ENCODE results near the gene PGAM5. TPM values are rescaled to one million over a fixed set of nuclear protein-coding genes. Genes with fewer than 3 reads are reported as not detected.
A peak's percentile ranks its signal among the peaks of the same experiment; 100 is the strongest.

The PGAM5 gene
- total and polyA plus RNA-seq, 7 experiments from 2014 or later = 15.3 to 51.7 (median 21.4) TPM

DNA sequence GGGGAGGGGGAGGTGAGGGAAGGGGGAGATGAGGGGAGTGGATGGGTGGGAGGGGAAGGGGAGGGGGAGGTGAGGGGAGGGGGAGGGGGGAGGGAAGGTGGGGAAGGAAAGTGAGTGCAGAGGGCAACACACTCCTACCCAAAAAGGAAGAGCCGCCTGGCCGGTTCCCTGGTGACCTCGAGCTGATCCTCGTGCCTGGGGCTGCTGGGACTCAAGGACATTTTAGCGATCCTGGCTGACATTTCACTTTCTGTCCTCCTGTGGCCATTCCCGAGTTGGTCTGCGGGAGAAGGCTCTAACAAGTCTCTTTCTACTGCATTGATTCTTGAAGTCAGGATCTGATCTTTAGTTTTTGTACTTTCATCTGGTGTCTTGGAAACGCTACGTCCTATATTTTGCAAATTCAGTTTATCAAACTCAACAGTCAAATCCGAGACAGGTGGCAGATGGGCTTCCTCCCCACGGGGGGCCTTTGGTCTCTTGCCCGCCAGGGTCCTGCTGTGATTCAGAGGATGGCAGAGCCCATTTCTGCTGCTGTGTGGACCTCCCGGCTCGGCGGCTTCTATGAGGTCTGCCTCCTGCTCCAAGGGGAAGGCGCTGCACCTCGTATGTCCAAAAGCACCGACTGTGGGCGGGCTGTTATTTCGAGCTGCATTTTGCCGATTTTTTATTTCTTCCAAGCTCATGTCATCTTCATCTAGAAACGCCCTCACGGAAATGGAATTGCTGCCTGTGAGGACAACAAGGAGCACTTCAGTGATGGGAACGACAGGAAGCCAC lies 19.1 kb downstream of the PGAM5 start:
- intact Hi-C loops (cut with micrococcal nuclease) = no loop called here
- ATAC-seq (no peak), DNase-seq (no peak)
- POLR2A ChIA-PET = interaction anchor here (0.6 kb wide), 1 partner anchor 54 kb away, joined by 3 read pairs; no protein-coding TSS in a partner anchor
- Mint-ChIP-seq H3K36me3 (peaks cover 19 to 76% (median 54%) of the 10 kb centered on the region in 5 donors), H3K9me3 (peaks cover 0 to 3% (median 0%) of the 10 kb centered on the region in 11 donors), H3K4me1 (peaks cover 0 to 15% (median 5%) of the 10 kb centered on the region in 7 donors), H3K27me3 (no peaks in the 10 kb centered on the region), H3K27ac (peak overlapping the region in 3 of 9 donors; percentile 9 to 51 (median 23)), H3K4me3 (no peak overlapping the region)
- no peak overlapping the region for H3K4me3 ChIP-seq (ENCODE audit: low read length)
- H3K27ac ChIP-seq (ENCODE audit: low read depth, low read length) = no peak overlapping the region
- CTCF ChIA-PET = no interaction called here
- H3K9me3 ChIP-seq (ENCODE audit: control insufficient read depth in 2 of 3, low read length in 3 of 3) = no peaks in the 10 kb centered on the region
- H3K36me3 ChIP-seq (ENCODE audit: control insufficient read depth in 2 of 3, insufficient read depth in 3 of 3, low read length in 3 of 3) = peaks cover 18 to 94% (median 42%) of the 10 kb centered on the region in 3 experiments
- no peaks in the 10 kb centered on the region for H3K4me1 ChIP-seq (ENCODE audit: control insufficient read depth in 2 of 2, insufficient read depth in 2 of 2, low read length in 2 of 2)
- no peaks in the 10 kb centered on the region for H3K27me3 ChIP-seq (ENCODE audit: control insufficient read depth in 2 of 2, insufficient read depth in 2 of 2, low read length in 2 of 2)

DNA sequence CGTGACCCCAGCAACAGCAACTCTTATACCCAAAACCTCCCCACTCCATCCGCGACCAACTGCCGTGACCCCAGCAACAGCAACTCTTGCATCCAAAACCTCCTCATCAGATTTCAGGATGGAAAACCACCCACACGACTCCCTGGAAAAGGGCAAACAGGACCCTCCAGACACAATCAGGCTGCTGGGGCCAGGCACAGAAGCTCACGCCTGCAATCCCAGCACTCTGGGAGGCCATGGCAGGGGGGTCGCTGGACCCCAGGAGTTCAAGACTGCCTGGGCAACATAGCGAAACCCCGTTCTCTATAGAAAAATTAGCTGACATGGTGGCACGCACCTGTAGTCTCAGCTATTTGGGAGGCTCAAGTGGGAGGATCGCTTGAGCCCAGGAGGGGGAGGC lies 19.7 kb downstream of the PGAM5 start:
- no peaks in the 10 kb centered on the region for H3K9me3 ChIP-seq (ENCODE audit: control insufficient read depth in 2 of 3, low read length in 3 of 3)
- H3K4me1 Mint-ChIP-seq = peaks cover 0 to 15% (median 5%) of the 10 kb centered on the region in 7 donors
- H3K27ac ChIP-seq (ENCODE audit: low read depth, low read length) = no peak overlapping the region
- peak overlapping the region in 2 of 9 donors; percentile 9 to 19 for H3K27ac Mint-ChIP-seq
- no peak for DNase-seq
- intact Hi-C loops (cut with micrococcal nuclease) = no loop called here
- H3K4me1 ChIP-seq (ENCODE audit: control insufficient read depth in 2 of 2, insufficient read depth in 2 of 2, low read length in 2 of 2) = no peaks in the 10 kb centered on the region
- H3K27me3 Mint-ChIP-seq = no peaks in the 10 kb centered on the region
- H3K27me3 ChIP-seq (ENCODE audit: control insufficient read depth in 2 of 2, insufficient read depth in 2 of 2, low read length in 2 of 2) = no peaks in the 10 kb centered on the region
- peaks cover 0 to 3% (median 0%) of the 10 kb centered on the region in 11 donors for H3K9me3 Mint-ChIP-seq
- POLR2A ChIA-PET = interaction anchor here (0.6 kb wide), 1 partner anchor 53 kb away, joined by 3 read pairs; no protein-coding TSS in a partner anchor
- ATAC-seq = no peak
- no peak overlapping the region for H3K4me3 Mint-ChIP-seq
- H3K4me3 ChIP-seq (ENCODE audit: low read length) = no peak overlapping the region
- peaks cover 21 to 74% (median 54%) of the 10 kb centered on the region in 5 donors for H3K36me3 Mint-ChIP-seq
- CTCF ChIA-PET = no interaction called here
- peaks cover 15 to 94% (median 36%) of the 10 kb centered on the region in 3 experiments for H3K36me3 ChIP-seq (ENCODE audit: control insufficient read depth in 2 of 3, insufficient read depth in 3 of 3, low read length in 3 of 3)

DNA sequence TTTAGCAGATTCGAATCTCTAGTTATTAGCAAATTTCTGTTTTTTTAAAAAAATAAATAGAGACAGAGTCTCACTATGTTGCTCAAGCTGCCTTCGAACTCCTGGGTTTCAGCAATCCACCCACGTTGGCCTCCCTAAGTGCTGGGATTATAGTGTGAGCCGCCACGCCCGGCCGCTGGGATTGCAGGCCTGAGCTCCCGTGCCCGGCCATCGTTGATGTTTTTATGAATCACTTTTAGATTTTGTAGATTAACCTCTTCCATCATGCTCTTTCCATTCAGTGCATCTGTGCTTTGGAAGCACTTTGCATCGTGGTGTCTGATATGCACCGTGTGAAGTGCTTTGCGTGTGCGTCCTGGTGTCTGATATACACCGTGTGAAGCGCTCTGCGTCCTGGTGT lies 20.9 kb downstream of the PGAM5 start:
- H3K36me3 ChIP-seq (ENCODE audit: control insufficient read depth in 2 of 3, insufficient read depth in 3 of 3, low read length in 3 of 3) = peaks cover 16 to 94% (median 33%) of the 10 kb centered on the region in 3 experiments
- intact Hi-C loops (cut with micrococcal nuclease) = no loop called here
- H3K27me3 ChIP-seq (ENCODE audit: control insufficient read depth in 2 of 2, insufficient read depth in 2 of 2, low read length in 2 of 2) = no peaks in the 10 kb centered on the region
- CTCF ChIA-PET = no interaction called here
- no peak overlapping the region for H3K4me3 ChIP-seq (ENCODE audit: low read length)
- H3K4me1 ChIP-seq (ENCODE audit: control insufficient read depth in 2 of 2, insufficient read depth in 2 of 2, low read length in 2 of 2) = no peaks in the 10 kb centered on the region
- H3K9me3 Mint-ChIP-seq = peaks cover 0 to 3% (median 0%) of the 10 kb centered on the region in 11 donors
- H3K27ac Mint-ChIP-seq = peak overlapping the region in 1 of 9 donors; percentile 0
- no peak overlapping the region for H3K27ac ChIP-seq (ENCODE audit: low read depth, low read length)
- ATAC-seq (no peak), DNase-seq (no peak)
- no peaks in the 10 kb centered on the region for H3K27me3 Mint-ChIP-seq
- peak overlapping the region in 1 of 10 donors; percentile 0 for H3K4me3 Mint-ChIP-seq
- no peaks in the 10 kb centered on the region for H3K9me3 ChIP-seq (ENCODE audit: control insufficient read depth in 2 of 3, low read length in 3 of 3)
- peaks cover 22 to 71% (median 44%) of the 10 kb centered on the region in 5 donors for H3K36me3 Mint-ChIP-seq
- POLR2A ChIA-PET = no interaction called here
- peaks cover 0 to 15% (median 5%) of the 10 kb centered on the region in 7 donors for H3K4me1 Mint-ChIP-seq

DNA sequence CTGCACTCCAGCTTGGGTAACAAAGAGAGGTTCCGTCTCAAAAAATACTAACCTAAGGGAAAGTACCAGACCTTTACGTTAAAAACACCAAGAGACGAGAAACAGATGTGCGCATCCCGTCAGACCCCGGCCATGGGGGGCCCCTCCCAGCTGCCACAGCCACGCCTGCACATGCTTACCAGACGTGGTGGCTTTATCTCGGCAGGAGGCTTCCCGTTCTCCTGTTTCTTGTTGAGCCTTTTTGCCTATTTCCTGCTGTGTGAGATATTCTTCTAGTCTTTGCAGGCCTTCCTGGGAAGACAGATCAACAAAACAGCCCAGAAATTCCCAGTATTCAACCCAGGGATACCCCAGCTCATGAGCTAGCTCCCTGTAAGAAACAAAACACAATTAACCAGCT lies 23.6 kb downstream of the PGAM5 start:
- peaks cover 0 to 15% (median 5%) of the 10 kb centered on the region in 7 donors for H3K4me1 Mint-ChIP-seq
- Histone ChIP-seq H3K9me3 (ENCODE audit: control insufficient read depth in 2 of 3, low read length in 3 of 3) (no peaks in the 10 kb centered on the region), H3K27me3 (ENCODE audit: control insufficient read depth in 2 of 2, insufficient read depth in 2 of 2, low read length in 2 of 2) (no peaks in the 10 kb centered on the region), H3K4me3 (ENCODE audit: low read length) (no peak overlapping the region), H3K4me1 (ENCODE audit: control insufficient read depth in 2 of 2, insufficient read depth in 2 of 2, low read length in 2 of 2) (no peaks in the 10 kb centered on the region), H3K36me3 (ENCODE audit: control insufficient read depth in 2 of 3, insufficient read depth in 3 of 3, low read length in 3 of 3) (peaks cover 21 to 94% (median 26%) of the 10 kb centered on the region in 3 experiments), H3K27ac (ENCODE audit: low read depth, low read length) (no peak overlapping the region)
- intact Hi-C loops (cut with micrococcal nuclease) = no loop called here
- no peaks in the 10 kb centered on the region for H3K27me3 Mint-ChIP-seq
- peaks cover 22 to 64% (median 44%) of the 10 kb centered on the region in 5 donors for H3K36me3 Mint-ChIP-seq
- peaks cover 0 to 3% (median 0%) of the 10 kb centered on the region in 11 donors for H3K9me3 Mint-ChIP-seq
- no peak overlapping the region for H3K27ac Mint-ChIP-seq
- ChIA-PET POLR2A (no interaction called here), CTCF (no interaction called here)
- H3K4me3 Mint-ChIP-seq = no peak overlapping the region
- no peak for ATAC-seq
- DNase-seq = no peak

DNA sequence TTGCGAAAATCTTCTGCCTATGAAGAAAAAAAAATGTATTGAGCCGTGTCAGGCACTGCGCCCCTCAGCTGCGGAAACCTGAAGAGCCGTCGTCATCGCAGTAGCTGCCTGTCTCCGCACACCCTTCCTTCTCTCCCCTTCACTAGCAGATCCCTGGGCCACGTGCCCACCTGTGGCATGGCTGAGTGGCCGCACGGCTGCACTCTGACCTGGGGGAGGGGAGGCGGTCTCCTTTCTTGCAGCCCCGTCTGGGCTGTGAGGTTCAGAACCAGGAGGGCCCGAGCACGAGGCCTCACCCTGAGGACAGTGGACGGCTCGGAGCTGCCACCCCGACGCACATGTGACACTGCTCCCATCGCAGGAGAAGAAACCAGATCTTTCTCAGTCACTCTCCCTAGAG lies 24.9 kb downstream of the PGAM5 start:
- Mint-ChIP-seq H3K4me3 (no peak overlapping the region), H3K27me3 (no peaks in the 10 kb centered on the region), H3K4me1 (peaks cover 0 to 8% (median 0%) of the 10 kb centered on the region in 7 donors), H3K27ac (no peak overlapping the region), H3K36me3 (peaks cover 25 to 71% (median 35%) of the 10 kb centered on the region in 5 donors), H3K9me3 (peaks cover 0 to 3% (median 0%) of the 10 kb centered on the region in 11 donors)
- CTCF ChIA-PET = no interaction called here
- Histone ChIP-seq H3K4me3 (ENCODE audit: low read length) (no peak overlapping the region), H3K27ac (ENCODE audit: low read depth, low read length) (no peak overlapping the region), H3K36me3 (ENCODE audit: control insufficient read depth in 2 of 3, insufficient read depth in 3 of 3, low read length in 3 of 3) (peaks cover 25 to 97% (median 37%) of the 10 kb centered on the region in 3 experiments), H3K4me1 (ENCODE audit: control insufficient read depth in 2 of 2, insufficient read depth in 2 of 2, low read length in 2 of 2) (no peaks in the 10 kb centered on the region), H3K27me3 (ENCODE audit: control insufficient read depth in 2 of 2, insufficient read depth in 2 of 2, low read length in 2 of 2) (no peaks in the 10 kb centered on the region), H3K9me3 (ENCODE audit: control insufficient read depth in 2 of 3, low read length in 3 of 3) (no peaks in the 10 kb centered on the region)
- POLR2A ChIA-PET = interaction anchor here (0.5 kb wide), 1 partner anchor 14 kb away, joined by 4 read pairs; no protein-coding TSS in a partner anchor
- intact Hi-C loops (cut with micrococcal nuclease) = no loop called here
- ATAC-seq = no peak
- no peak for DNase-seq

DNA sequence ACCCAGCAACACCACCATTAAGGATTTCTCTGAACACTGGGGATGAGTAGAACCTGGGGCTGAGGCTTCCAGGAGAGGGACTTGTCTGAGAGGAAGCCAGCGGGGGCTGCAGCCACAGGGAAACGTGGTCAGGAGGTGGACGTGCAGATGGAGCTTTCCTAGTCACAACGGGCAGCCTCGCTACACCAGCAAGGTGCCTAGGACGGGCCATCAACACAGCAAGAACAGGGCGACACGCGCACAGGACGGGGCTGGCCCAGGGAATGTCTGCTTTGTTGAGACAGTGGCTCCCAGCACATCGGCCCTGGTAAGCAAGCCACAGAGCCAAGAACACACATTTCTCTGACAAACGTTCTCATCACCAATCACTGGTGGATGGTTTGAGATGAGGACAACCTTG lies 25.7 kb downstream of the PGAM5 start:
- intact Hi-C loops (cut with micrococcal nuclease) = no loop called here
- Mint-ChIP-seq H3K4me1 (peaks cover 0 to 6% (median 0%) of the 10 kb centered on the region in 7 donors), H3K36me3 (peaks cover 25 to 76% (median 31%) of the 10 kb centered on the region in 5 donors), H3K27ac (no peak overlapping the region), H3K9me3 (peaks cover 0 to 3% (median 0%) of the 10 kb centered on the region in 11 donors), H3K4me3 (no peak overlapping the region), H3K27me3 (no peaks in the 10 kb centered on the region)
- CTCF ChIA-PET = no interaction called here
- DNase-seq (no peak), ATAC-seq (no peak)
- POLR2A ChIA-PET = no interaction called here
- Histone ChIP-seq H3K36me3 (ENCODE audit: control insufficient read depth in 2 of 3, insufficient read depth in 3 of 3, low read length in 3 of 3) (peaks cover 25 to 97% (median 39%) of the 10 kb centered on the region in 3 experiments), H3K4me1 (ENCODE audit: control insufficient read depth in 2 of 2, insufficient read depth in 2 of 2, low read length in 2 of 2) (no peaks in the 10 kb centered on the region), H3K27me3 (ENCODE audit: control insufficient read depth in 2 of 2, insufficient read depth in 2 of 2, low read length in 2 of 2) (no peaks in the 10 kb centered on the region), H3K9me3 (ENCODE audit: control insufficient read depth in 2 of 3, low read length in 3 of 3) (no peaks in the 10 kb centered on the region), H3K4me3 (ENCODE audit: low read length) (no peak overlapping the region), H3K27ac (ENCODE audit: low read depth, low read length) (no peak overlapping the region)
